ES-I3 (cell line): ENCODE results near the gene TNS1.

ENCODE experiments used
- H3K36me3 ChIP-seq: 2 replicates; pipeline ENCODE4 v1.6.1; 2013; ENCODE audit warnings: mild to moderate bottlenecking, low read length, control low read depth, moderate library complexity; ENCODE audit not compliant: insufficient read depth
- H3K4me1 ChIP-seq: 2 replicates; pipeline ENCODE4 v1.6.1; 2013; ENCODE audit warnings: mild to moderate bottlenecking, control low read depth, low read length; ENCODE audit not compliant: insufficient read depth
- H3K9ac ChIP-seq: 2 replicates; pipeline ENCODE4 v1.6.1; 2013; ENCODE audit warnings: low read depth, mild to moderate bottlenecking, low read length, moderate library complexity
- H3K9me3 ChIP-seq: 2 replicates; pipeline ENCODE4 v1.6.1; 2013; ENCODE audit warnings: mild to moderate bottlenecking, low read length, moderate library complexity; ENCODE audit not compliant: control insufficient read depth, insufficient read depth

The TNS1 gene

DNA sequence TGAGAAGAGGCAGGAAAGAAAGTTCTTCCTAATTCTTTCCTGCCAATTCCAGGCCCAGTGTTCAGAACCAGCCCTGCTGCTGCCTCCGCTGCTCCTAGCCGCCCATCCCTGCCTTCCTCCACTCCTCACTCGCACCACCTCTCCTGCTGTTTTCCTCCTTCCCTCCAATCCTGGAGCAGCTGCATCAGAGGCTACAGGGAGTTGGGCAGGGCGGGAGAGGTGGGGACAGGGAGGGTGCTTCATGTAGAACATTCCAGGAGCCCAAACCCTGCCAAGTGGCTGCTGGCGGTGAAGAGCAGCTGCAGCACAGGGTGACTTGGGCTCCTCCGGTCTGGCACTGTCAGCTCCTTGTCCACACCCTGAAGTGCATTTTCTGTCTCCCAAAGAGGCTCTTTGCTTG lies 176.3 kb downstream of the TNS1 start:
- Histone ChIP-seq H3K4me1 (no peaks in the 10 kb centered on the region), H3K36me3 (no peaks in the 10 kb centered on the region), H3K9ac (no peak overlapping the region)

GRCh38 chr2:217825469-217826235 lies 177.1 kb downstream of the TNS1 start:
- H3K9ac ChIP-seq = no peak overlapping the region

More for the DNA sequence above, 176.3 kb downstream of the TNS1 start:
- H3K9me3 ChIP-seq = no peaks in the 10 kb centered on the region

DNA sequence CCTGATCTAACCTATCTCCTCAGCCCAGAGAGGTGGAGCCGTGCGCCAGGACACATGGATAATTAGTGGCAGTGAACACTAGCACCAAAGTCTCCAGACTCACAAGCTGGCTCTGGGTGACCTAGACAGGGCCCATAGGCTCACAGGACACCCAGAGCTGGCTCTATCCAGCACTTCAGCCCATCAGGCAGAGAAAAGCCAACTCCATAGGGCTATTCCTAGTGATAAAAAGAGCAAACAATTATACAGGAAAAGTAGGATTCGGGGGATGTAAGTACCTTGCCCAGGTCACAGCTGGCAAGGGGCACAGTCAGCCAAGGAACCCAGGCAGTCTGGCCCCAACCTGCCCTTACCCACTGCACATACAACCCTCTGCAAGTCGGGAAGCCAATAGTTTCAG lies 178.6 kb downstream of the TNS1 start:
- Histone ChIP-seq H3K4me1 (no peaks in the 10 kb centered on the region), H3K36me3 (no peaks in the 10 kb centered on the region), H3K9me3 (no peaks in the 10 kb centered on the region), H3K9ac (no peak overlapping the region)

More at GRCh38 chr2:217825469-217826235, 177.1 kb downstream of the TNS1 start:
- no peaks in the 10 kb centered on the region for H3K4me1 ChIP-seq
- H3K36me3 ChIP-seq = no peaks in the 10 kb centered on the region
- no peaks in the 10 kb centered on the region for H3K9me3 ChIP-seq

GRCh38 chr2:217823626-217824025 lies 179.2 kb downstream of the TNS1 start:
- no peak overlapping the region for H3K9ac ChIP-seq

DNA sequence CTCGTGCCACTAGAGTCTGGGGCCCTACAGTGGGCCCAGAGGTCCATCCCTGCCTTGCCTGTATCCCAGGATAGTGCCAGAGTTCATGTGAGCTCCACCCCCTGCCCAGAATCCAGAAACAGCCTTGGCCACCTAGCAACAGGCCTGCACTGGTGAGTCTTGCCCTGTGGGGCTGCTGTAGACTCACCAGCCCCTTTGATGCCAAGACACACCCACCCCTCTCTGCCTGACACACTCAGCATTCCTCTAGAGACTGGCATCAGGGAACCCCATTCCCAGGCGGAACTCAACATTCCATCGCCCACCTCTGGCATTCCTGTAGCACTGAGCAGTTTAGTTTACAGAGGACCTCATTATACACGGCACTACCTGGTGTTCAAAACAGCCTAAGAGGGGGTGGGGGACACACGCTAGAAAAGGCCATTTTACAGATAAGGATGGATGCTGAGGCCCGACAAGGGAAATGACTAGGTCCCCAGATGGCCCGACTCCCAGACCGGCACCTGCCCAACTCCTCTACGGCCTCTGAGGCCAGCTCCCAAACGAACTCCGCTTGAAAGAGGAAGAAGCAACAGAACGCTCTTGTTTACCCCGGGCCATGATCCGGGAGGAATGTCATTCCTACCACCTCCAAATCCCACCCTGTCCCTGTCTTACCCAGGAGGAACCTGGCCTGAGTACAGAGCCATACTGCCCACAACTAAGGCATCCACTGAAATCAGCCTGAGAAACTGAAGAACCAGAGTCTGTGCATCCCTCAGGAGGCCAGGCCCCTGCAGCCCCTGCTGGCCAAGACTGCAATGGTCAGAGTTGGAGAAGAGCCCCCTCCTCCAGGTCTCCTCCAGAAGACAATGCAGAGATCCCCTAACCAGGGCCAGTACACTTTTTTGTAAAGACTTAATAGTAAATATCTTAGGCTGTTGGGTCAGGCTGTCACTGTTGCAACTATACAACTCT lies 180.2 kb downstream of the TNS1 start:
- H3K36me3 ChIP-seq = no peaks in the 10 kb centered on the region
- no peaks in the 10 kb centered on the region for H3K4me1 ChIP-seq
- H3K9me3 ChIP-seq = no peaks in the 10 kb centered on the region
- no peak overlapping the region for H3K9ac ChIP-seq

More at GRCh38 chr2:217823626-217824025, 179.2 kb downstream of the TNS1 start:
- no peaks in the 10 kb centered on the region for H3K4me1 ChIP-seq
- no peaks in the 10 kb centered on the region for H3K36me3 ChIP-seq
- H3K9me3 ChIP-seq = no peaks in the 10 kb centered on the region

DNA sequence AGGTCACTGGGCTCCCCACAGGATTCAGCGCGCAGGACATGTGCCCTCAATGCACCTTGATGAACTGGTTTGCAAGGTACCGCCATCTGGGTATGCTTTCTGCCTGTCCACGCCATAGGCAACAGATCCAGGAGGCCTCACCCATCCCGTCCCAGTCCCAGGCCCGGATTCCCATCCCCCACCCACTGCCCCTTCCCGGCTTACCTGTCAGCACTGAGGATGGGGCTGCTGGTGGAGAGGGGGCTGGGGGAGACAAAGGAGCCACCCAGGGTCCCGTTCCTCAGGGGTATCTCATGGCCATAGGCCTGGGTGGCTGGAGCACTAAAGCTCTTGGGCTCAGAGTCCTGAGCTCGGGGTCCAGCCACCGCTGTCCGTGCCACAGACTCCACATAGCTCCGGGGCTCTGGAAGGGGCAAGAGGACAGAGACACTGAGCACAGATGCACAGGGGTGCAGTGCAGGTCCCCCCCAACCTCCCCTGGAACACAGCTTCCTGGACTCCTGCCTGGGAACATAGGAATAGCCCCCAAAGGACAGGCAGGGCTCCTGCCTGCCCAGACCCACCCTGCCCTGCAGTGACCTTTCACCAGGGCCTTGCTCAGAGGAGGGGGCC lies 181.2 kb downstream of the TNS1 start:
- Histone ChIP-seq H3K9me3 (no peaks in the 10 kb centered on the region), H3K9ac (no peak overlapping the region), H3K4me1 (no peaks in the 10 kb centered on the region), H3K36me3 (no peaks in the 10 kb centered on the region)

- no peak overlapping the region for H3K9ac ChIP-seq
- H3K4me1 ChIP-seq = no peaks in the 10 kb centered on the region
- H3K9me3 ChIP-seq = no peaks in the 10 kb centered on the region
- H3K36me3 ChIP-seq = no peaks in the 10 kb centered on the region
Measured at GRCh38 chr2:217820904-217821303, 181.9 kb downstream of the TNS1 start.

GRCh38 chr2:217820091-217820819 lies 182.5 kb downstream of the TNS1 start:
- Histone ChIP-seq H3K36me3 (no peaks in the 10 kb centered on the region), H3K9me3 (no peaks in the 10 kb centered on the region), H3K4me1 (no peaks in the 10 kb centered on the region), H3K9ac (no peak overlapping the region)

DNA sequence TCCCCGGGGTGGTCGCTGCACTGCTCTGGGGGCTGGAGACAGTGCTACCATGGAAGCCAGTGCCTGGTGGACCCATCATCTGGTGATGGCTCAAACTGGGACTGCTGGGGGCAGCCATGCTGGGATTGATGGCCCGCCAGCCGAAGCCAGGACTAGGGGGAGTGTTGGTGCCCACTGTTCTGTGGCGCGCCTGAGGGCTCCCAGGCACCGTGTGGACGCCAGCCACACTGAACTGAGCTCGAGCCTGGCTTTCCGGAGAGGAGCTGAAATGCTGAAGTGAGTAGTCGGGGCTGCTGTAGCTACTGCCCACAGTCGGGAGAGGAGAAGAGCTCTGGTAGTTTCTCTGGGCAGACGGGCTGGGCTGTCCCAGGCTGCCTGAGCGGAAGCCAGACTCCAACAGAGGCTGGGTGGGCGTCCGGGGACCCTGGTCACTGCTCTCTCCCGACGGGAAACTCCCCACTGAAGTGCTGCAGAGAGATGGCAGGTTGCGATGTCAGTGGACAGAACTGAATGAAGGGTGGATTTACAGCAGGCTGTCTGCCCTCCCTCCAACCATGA lies 184.4 kb downstream of the TNS1 start:
- Histone ChIP-seq H3K9ac (no peak overlapping the region), H3K36me3 (no peaks in the 10 kb centered on the region), H3K4me1 (no peaks in the 10 kb centered on the region), H3K9me3 (no peaks in the 10 kb centered on the region)

DNA sequence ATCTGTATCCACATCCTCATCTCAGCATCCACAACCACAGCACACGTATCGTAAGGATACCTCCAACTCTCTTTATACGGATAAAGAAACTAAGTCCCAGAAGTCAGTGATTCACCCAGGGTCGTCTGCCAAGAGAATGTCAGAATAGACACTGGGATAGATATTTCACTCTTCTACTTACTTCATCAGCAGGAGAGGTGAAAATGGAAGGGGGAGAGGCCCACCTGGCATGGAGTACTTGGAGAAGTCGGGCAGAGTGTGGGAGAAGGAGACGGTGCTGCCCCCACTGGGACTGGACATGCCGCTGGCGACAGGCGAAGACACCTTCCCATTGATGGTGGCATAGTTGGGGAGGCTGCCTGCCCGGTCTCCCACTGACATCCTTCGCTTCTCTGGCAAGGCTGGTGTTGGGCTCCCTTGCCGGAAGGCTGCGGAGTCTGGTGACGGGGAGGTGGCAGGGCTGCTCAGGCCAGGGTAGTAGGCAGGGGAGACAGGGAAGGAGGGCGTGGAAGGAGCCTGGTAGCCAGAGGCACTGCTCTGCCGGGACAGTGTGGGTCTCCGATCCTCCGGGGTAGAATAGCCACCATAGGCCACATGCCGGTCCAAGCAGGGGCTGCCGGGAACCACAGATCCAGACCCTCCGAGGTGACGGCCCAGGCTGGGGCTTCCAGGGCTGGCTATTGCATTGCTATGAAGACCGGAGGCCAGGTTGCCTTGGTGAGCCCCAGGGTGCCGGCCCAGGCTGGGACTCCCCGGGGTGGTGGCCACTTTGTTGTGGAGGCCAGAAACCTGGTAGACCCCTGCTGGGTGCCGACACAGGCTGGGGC lies 185.1 kb downstream of the TNS1 start:
- H3K9me3 ChIP-seq = no peaks in the 10 kb centered on the region
- H3K36me3 ChIP-seq = no peaks in the 10 kb centered on the region

DNA sequence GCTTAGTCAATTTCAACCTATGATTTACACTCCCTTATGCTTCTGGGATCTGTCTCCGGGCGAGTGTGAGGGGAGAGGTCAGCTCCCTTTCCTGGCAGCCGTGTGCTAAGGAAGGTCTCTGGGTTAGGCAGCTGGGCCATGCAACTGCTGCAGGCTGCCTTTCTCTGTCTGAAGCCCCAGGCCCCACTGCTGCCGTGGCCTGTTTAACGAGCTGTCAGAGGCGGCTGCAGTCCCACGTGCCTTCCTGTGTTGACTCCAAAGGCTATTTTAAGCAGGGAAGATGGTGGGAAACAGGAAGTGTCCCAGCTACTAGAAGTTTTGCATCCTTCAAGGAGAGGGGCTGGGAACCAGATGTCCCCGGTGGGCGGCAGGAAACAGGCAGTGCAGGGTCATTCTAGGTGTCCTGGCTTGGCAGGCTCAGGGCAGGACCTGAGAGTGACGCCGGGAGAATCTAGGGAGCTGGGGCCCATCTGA lies 186.4 kb downstream of the TNS1 start:
- Histone ChIP-seq H3K4me1 (no peaks in the 10 kb centered on the region), H3K9me3 (no peaks in the 10 kb centered on the region), H3K9ac (no peak overlapping the region), H3K36me3 (no peaks in the 10 kb centered on the region)

More for the DNA sequence above, 185.1 kb downstream of the TNS1 start:
- no peak overlapping the region for H3K9ac ChIP-seq
- H3K4me1 ChIP-seq = no peaks in the 10 kb centered on the region

DNA sequence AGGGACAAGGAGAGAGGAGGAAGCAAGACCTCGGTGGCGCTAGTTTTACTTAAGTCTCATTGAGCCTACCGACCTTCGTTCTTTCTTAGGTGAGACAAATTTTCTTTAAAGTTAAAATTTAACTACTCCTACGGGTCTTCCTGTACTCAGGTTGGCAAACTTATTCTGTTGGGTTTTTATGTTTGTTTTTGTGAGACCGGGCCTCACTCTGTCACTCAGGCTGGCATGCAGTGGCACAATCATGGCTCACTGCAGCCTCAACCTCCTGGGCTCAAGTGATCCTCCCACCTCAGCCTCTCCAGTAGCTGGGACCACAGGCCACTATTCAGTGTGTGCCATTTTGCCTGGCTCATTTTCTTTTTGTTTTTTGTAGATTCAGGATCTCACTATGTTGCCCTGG lies 189.0 kb downstream of the TNS1 start:
- no peaks in the 10 kb centered on the region for H3K36me3 ChIP-seq
- no peak overlapping the region for H3K9ac ChIP-seq
- no peaks in the 10 kb centered on the region for H3K4me1 ChIP-seq
- no peaks in the 10 kb centered on the region for H3K9me3 ChIP-seq

DNA sequence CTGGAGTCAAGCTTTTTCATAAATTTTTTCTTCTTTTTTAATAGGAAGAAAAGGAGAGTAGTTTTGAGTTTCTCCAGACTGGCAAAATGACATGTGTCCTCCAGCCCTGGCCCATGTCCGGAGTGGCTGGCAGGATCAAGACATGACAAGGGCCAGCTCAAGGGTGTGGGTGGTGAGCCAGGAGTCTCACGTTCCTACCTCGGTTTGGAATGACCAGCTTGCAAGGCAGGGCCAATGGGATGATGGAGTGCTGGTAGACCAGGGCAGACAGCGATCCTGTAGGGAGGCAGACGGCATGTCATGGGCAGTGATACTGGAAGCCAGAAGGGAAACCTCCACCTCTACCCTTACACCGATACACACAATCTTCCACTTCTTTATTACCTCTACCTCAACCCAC lies 190.6 kb downstream of the TNS1 start:
- Histone ChIP-seq H3K9ac (no peak overlapping the region), H3K9me3 (no peaks in the 10 kb centered on the region), H3K36me3 (no peaks in the 10 kb centered on the region), H3K4me1 (no peaks in the 10 kb centered on the region)
